ENCODE results near the gene ARL15.
"Not testable (repeated sequence)": the region's sequence is repeated elsewhere in the genome, so short reads cannot be mapped to it uniquely, and the experiment has no call there.

GRCh38 chr5:54353933-54354564 is 43.7 kb upstream of the ARL15 start:
- TF ChIP-seq POLR2A (IDR thresholded peaks at IDR 0.05), result not testable (repeated sequence)
- TF ChIP-seq, protein P1, sequence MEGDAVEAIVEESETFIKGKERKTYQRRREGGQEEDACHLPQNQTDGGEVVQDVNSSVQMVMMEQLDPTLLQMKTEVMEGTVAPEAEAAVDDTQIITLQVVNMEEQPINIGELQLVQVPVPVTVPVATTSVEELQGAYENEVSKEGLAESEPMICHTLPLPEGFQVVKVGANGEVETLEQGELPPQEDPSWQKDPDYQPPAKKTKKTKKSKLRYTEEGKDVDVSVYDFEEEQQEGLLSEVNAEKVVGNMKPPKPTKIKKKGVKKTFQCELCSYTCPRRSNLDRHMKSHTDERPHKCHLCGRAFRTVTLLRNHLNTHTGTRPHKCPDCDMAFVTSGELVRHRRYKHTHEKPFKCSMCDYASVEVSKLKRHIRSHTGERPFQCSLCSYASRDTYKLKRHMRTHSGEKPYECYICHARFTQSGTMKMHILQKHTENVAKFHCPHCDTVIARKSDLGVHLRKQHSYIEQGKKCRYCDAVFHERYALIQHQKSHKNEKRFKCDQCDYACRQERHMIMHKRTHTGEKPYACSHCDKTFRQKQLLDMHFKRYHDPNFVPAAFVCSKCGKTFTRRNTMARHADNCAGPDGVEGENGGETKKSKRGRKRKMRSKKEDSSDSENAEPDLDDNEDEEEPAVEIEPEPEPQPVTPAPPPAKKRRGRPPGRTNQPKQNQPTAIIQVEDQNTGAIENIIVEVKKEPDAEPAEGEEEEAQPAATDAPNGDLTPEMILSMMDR (IDR thresholded peaks at IDR 0.05), result not testable (repeated sequence)

All from upper lobe of left lung (tissue), 4 donors.